OCI-LY1 (cell line): Measurements from ENCODE around the gene ZDHHC4.
"Not testable (repeated sequence)": the region's sequence is repeated elsewhere in the genome, so short reads cannot be mapped to it uniquely, and the experiment has no call there.

Source experiments
- H2AFZ ChIP-seq: fragments of 200-600 bp; sonication (generic), shearing (Covaris generic); 2 replicates; pipeline ENCODE4 v1.6.0; 2014; ENCODE audit warnings: antibody characterized with exemption, mild to moderate bottlenecking, low read length
- H3F3A ChIP-seq: fragments of 200-600 bp; sonication (generic), shearing (Covaris generic); 2 replicates; pipeline ENCODE4 v1.6.0; 2014; ENCODE audit warnings: mild to moderate bottlenecking, antibody characterized with exemption, low read length, moderate library complexity; ENCODE audit not compliant: insufficient read depth
- H3K27ac ChIP-seq: fragments of 200-600 bp; sonication (generic); 2 replicates; pipeline ENCODE4 v1.5.1; 2014; ENCODE audit warnings: low read length, mixed run types, mild to moderate bottlenecking, low read depth; ENCODE audit not compliant: poor library complexity, severe bottlenecking
- H3K27me3 ChIP-seq: fragments of 200-600 bp; sonication (generic); 2 replicates; pipeline ENCODE4 v1.6.0; 2014; ENCODE audit warnings: antibody characterized with exemption, mild to moderate bottlenecking, low read length, moderate library complexity; ENCODE audit not compliant: insufficient read depth
- H3K36me3 ChIP-seq: fragments of 200-600 bp; sonication (generic); 2 replicates; pipeline ENCODE4 v1.6.1; 2014; ENCODE audit warnings: mild to moderate bottlenecking, antibody characterized with exemption, low read length, moderate library complexity, mixed read lengths; ENCODE audit not compliant: insufficient read depth
- H3K4me1 ChIP-seq: fragments of 200-600 bp; sonication (generic); 2 replicates; pipeline ENCODE4 v1.5.1; 2014; ENCODE audit warnings: mild to moderate bottlenecking, low read length, moderate library complexity; ENCODE audit not compliant: insufficient read depth, severe bottlenecking
- H3K4me2 ChIP-seq: fragments of 200-600 bp; sonication (generic), shearing (Covaris generic); 2 replicates; pipeline ENCODE4 v1.6.1; 2014; ENCODE audit warnings: low read length
- H3K4me3 ChIP-seq: fragments of 200-600 bp; sonication (generic); 2 replicates; pipeline ENCODE4 v1.5.1; 2014; ENCODE audit warnings: low read length, low read depth, mild to moderate bottlenecking, mixed read lengths; ENCODE audit not compliant: poor library complexity, severe bottlenecking
- H3K79me2 ChIP-seq: fragments of 200-600 bp; shearing (Covaris generic); 2 replicates; pipeline ENCODE4 v1.6.1; 2016; ENCODE audit warnings: mixed run types, low read length, mixed read lengths; ENCODE audit not compliant: insufficient read depth
- H3K9ac ChIP-seq: fragments of 200-600 bp; sonication (generic), shearing (Covaris generic); 2 replicates; pipeline ENCODE4 v1.6.1; 2014; ENCODE audit warnings: mild to moderate bottlenecking, low read length, mixed read lengths
- H3K9me2 ChIP-seq: fragments of 200-600 bp; sonication (generic), shearing (Covaris generic); 2 replicates; pipeline ENCODE4 v1.6.1; 2014; ENCODE audit warnings: low read depth, mild to moderate bottlenecking, low read length, mixed read lengths
- H3K9me3 ChIP-seq: fragments of 200-600 bp; shearing (Covaris generic); 2 replicates; pipeline ENCODE4 v1.6.1; 2014; ENCODE audit warnings: low read length, mixed read lengths
- H4K20me1 ChIP-seq: fragments of 200-600 bp; sonication (generic), shearing (Covaris generic); 2 replicates; pipeline ENCODE4 v1.6.0; 2016; ENCODE audit warnings: mild to moderate bottlenecking, low read length; ENCODE audit not compliant: insufficient read depth
- CTCF ChIP-seq: fragments of 200-600 bp; sonication (generic), shearing (Covaris generic); IDR thresholded peaks from 2 replicates; pipeline ENCODE4 v1.5.1; 2017; ENCODE audit warnings: mild to moderate bottlenecking, antibody characterized with exemption, low read length, moderate library complexity, mixed read lengths
- EZH2 ChIP-seq: fragments of 200-600 bp; sonication (generic), shearing (Covaris generic); IDR thresholded peaks from 2 replicates; pipeline ENCODE4 v1.8.0; 2017; ENCODE audit warnings: borderline replicate concordance, mixed run types, mild to moderate bottlenecking, antibody characterized with exemption, low read length, moderate library complexity, mixed read lengths

The ZDHHC4 gene

GRCh38 chr7:6576024-6576866, 1.0 kb upstream of the ZDHHC4 start:
- no peak overlapping the region for H2AFZ ChIP-seq
- peak overlapping the region; percentile 38; the same call in 1 of the 2 replicates for H3K9ac ChIP-seq

GRCh38 chr7:6576867-6577368, 336 bp upstream of the ZDHHC4 start:
- H3K9me3 ChIP-seq, H3K79me2 ChIP-seq, H3K27ac ChIP-seq, H4K20me1 ChIP-seq, H3K27me3 ChIP-seq, H3F3A ChIP-seq, H3K9me2 ChIP-seq, H2AFZ ChIP-seq: not testable (repeated sequence)
- H3K4me1 ChIP-seq = peaks cover 24% of the 10 kb centered on the region
- peak overlapping the region; percentile 38; the same call in 1 of the 2 replicates for H3K9ac ChIP-seq
- H3K4me3 ChIP-seq = peak overlapping the region; percentile 76
- peaks cover 20% of the 10 kb centered on the region for H3K36me3 ChIP-seq
- H3K4me2 ChIP-seq = peak overlapping the region; percentile 62

More at GRCh38 chr7:6576024-6576866, 1.0 kb upstream of the ZDHHC4 start:
- no peaks in the 10 kb centered on the region for H3K79me2 ChIP-seq
- H3K27ac ChIP-seq = no peak overlapping the region
- H3K9me3 ChIP-seq = no peaks in the 10 kb centered on the region
- TF ChIP-seq CTCF (no peak), EZH2 (no peak)
- H3K36me3 ChIP-seq = peaks cover 13% of the 10 kb centered on the region
- H3F3A ChIP-seq = no peaks in the 10 kb centered on the region
- no peaks in the 10 kb centered on the region for H3K27me3 ChIP-seq
- no peaks in the 10 kb centered on the region for H4K20me1 ChIP-seq
- H3K4me3 ChIP-seq = peak overlapping the region; percentile 76
- H3K4me1 ChIP-seq = peaks cover 17% of the 10 kb centered on the region
- H3K4me2 ChIP-seq = peak overlapping the region; percentile 57
- no peaks in the 10 kb centered on the region for H3K9me2 ChIP-seq

- Histone ChIP-seq H3K79me2 (no peaks in the 10 kb centered on the region), H3K9me2 (no peaks in the 10 kb centered on the region), H3K9me3 (no peaks in the 10 kb centered on the region), H3K4me1 (peaks cover 26% of the 10 kb centered on the region), H3K27me3 (no peaks in the 10 kb centered on the region), H4K20me1 (no peaks in the 10 kb centered on the region), H2AFZ (no peak overlapping the region), H3K9ac (peak overlapping the region; percentile 86; the same call in 1 of the 2 replicates), H3K4me2 (peak overlapping the region; percentile 62), H3F3A (no peaks in the 10 kb centered on the region), H3K4me3 (peak overlapping the region; percentile 76), H3K27ac (peak overlapping the region; percentile 51), H3K36me3 (peaks cover 34% of the 10 kb centered on the region)
- no peak for TF ChIP-seq EZH2
- no peak for TF ChIP-seq CTCF
Measured at GRCh38 chr7:6578114-6579084, 1.1 kb downstream of the ZDHHC4 start.
